RWPE2 (cell line): ENCODE measurements around the gene ASTN2.

Experiments used
- ATAC-seq: fragments of 200-7000 bp; cut with Tn5 transposase; 3 replicates; pipeline ENCODE4 v1.9.1; 2021; ENCODE audit warnings: low read depth
- DNase-seq: peaks from one replicate; pipeline ENCODE4 v3.0.0-alpha.2; 2020; ENCODE audit warnings: low spot score
- H3K27ac ChIP-seq: fragments of 450-650 bp; 2 replicates; pipeline ENCODE4 v1.5.1; 2017; ENCODE audit warnings: mild to moderate bottlenecking; ENCODE audit not compliant: poor library complexity, severe bottlenecking
- H3K27me3 ChIP-seq: fragments of 250-450 bp; sonication (Bioruptor Pico); 2 replicates; pipeline ENCODE4 v1.5.1; 2021; ENCODE audit warnings: mild to moderate bottlenecking, moderate library complexity; ENCODE audit not compliant: insufficient read depth, poor library complexity, severe bottlenecking
- H3K36me3 ChIP-seq: fragments of 250-450 bp; sonication (Bioruptor Pico); 2 replicates; pipeline ENCODE4 v1.5.1; 2020; ENCODE audit warnings: low read depth, mild to moderate bottlenecking, moderate library complexity
- H3K4me1 ChIP-seq: fragments of 250-450 bp; sonication (Bioruptor Pico); 2 replicates; pipeline ENCODE4 v1.5.1; 2021; ENCODE audit warnings: mild to moderate bottlenecking, moderate library complexity; ENCODE audit not compliant: insufficient read depth, poor library complexity, severe bottlenecking
- H3K4me3 ChIP-seq: fragments of 250-450 bp; sonication (Bioruptor Pico); 2 replicates; pipeline ENCODE4 v1.5.1; 2021; ENCODE audit warnings: mild to moderate bottlenecking, moderate library complexity; ENCODE audit not compliant: severe bottlenecking
- H3K9me3 ChIP-seq: fragments of 250-450 bp; sonication (Bioruptor Pico); 2 replicates; pipeline ENCODE4 v1.5.1; 2021; ENCODE audit warnings: mild to moderate bottlenecking, moderate library complexity; ENCODE audit not compliant: severe bottlenecking
- CTCF ChIP-seq: fragments of 450-650 bp; IDR thresholded peaks from one replicate; pipeline ENCODE4 v1.5.1; 2017; ENCODE audit warnings: mild to moderate bottlenecking, moderate library complexity; ENCODE audit not compliant: poor library complexity, severe bottlenecking

ASTN2 gene

GRCh38 chr9:117092582-117092981 is 322.3 kb downstream of the ASTN2 start:
- DNase-seq (no peak), ATAC-seq (peak; percentile 69; the same call in 2 of the 3 replicates)
- no peaks in the 10 kb centered on the region for H3K27me3 ChIP-seq
- TF ChIP-seq CTCF = no peak
- H3K27ac ChIP-seq = no peak overlapping the region
- no peak overlapping the region for H3K4me3 ChIP-seq
- H3K4me1 ChIP-seq = peaks cover 2% of the 10 kb centered on the region
- no peaks in the 10 kb centered on the region for H3K9me3 ChIP-seq
- H3K36me3 ChIP-seq = no peaks in the 10 kb centered on the region

- Histone ChIP-seq H3K36me3 (no peaks in the 10 kb centered on the region), H3K4me3 (no peak overlapping the region), H3K9me3 (no peaks in the 10 kb centered on the region), H3K27me3 (no peaks in the 10 kb centered on the region), H3K27ac (no peak overlapping the region), H3K4me1 (no peaks in the 10 kb centered on the region)
- DNase-seq (no peak), ATAC-seq (no peak)
- no peak for TF ChIP-seq CTCF
Measured at GRCh38 chr9:117091529-117091928, 323.3 kb downstream of the ASTN2 start.

GRCh38 chr9:117088786-117089185 is 326.1 kb downstream of the ASTN2 start:
- no peak for TF ChIP-seq CTCF
- Histone ChIP-seq H3K36me3 (no peaks in the 10 kb centered on the region), H3K27me3 (no peaks in the 10 kb centered on the region), H3K9me3 (no peaks in the 10 kb centered on the region), H3K4me1 (no peaks in the 10 kb centered on the region), H3K27ac (no peak overlapping the region), H3K4me3 (no peak overlapping the region)
- ATAC-seq = no peak
- no peak for DNase-seq

- ATAC-seq (no peak), DNase-seq (no peak)
- Histone ChIP-seq H3K4me3 (no peak overlapping the region), H3K27ac (no peak overlapping the region), H3K9me3 (no peaks in the 10 kb centered on the region), H3K27me3 (no peaks in the 10 kb centered on the region), H3K4me1 (no peaks in the 10 kb centered on the region), H3K36me3 (no peaks in the 10 kb centered on the region)
- no peak for TF ChIP-seq CTCF
Measured at GRCh38 chr9:117088140-117088539, 326.7 kb downstream of the ASTN2 start.

GRCh38 chr9:117084221-117084620 is 330.6 kb downstream of the ASTN2 start:
- no peaks in the 10 kb centered on the region for H3K9me3 ChIP-seq
- no peaks in the 10 kb centered on the region for H3K4me1 ChIP-seq
- DNase-seq (no peak), ATAC-seq (no peak)
- no peak for TF ChIP-seq CTCF
- H3K4me3 ChIP-seq = no peak overlapping the region
- no peak overlapping the region for H3K27ac ChIP-seq
- no peaks in the 10 kb centered on the region for H3K27me3 ChIP-seq
- H3K36me3 ChIP-seq = no peaks in the 10 kb centered on the region
